ENCODE measurements around the gene AICDA.

- peak; percentile 76 for TF ChIP-seq CTCF (IDR thresholded peaks at IDR 0.05; ENCODE audit: low read depth, low read length)
- no peak for TF ChIP-seq POLR2A (IDR thresholded peaks at IDR 0.05; ENCODE audit: extremely low read depth, insufficient read length)
- no peak for TF ChIP-seq MAX (IDR thresholded peaks at IDR 0.05; ENCODE audit: low read depth, low read length)
- TF ChIP-seq MYC (IDR thresholded peaks at IDR 0.05; ENCODE audit: low read depth, low read length), result no peak
Measured at GRCh38 chr12:8609061-8609570, 3.5 kb downstream of the AICDA start.
